Activated naive CD8-positive, alpha-beta T cell treated with anti-CD3 and anti-CD28 coated beads, Interleukin-2, amount 50 U/mL, for 24 hours (primary cell): ENCODE results near the gene PITX2.

Source experiments
- ATAC-seq: fragments of 150-1000 bp; cut with Tn5 transposase; one replicate; pipeline ENCODE4 v1.10.0; 2021
- DNase-seq: peaks from one replicate; pipeline ENCODE4 v3.0.0; 2021
- H3K27ac Mint-ChIP-seq: one replicate; pipeline ENCODE4 v1.8.0; 2021; ENCODE audit warnings: mild to moderate bottlenecking, mixed read lengths
- H3K27me3 Mint-ChIP-seq: one replicate; pipeline ENCODE4 v1.8.0; 2021; ENCODE audit warnings: mixed read lengths
- H3K36me3 Mint-ChIP-seq: one replicate; pipeline ENCODE4 v1.8.0; 2021; ENCODE audit warnings: low read depth, mixed read lengths
- H3K4me1 Mint-ChIP-seq: one replicate; pipeline ENCODE4 v1.8.0; 2021; ENCODE audit warnings: mixed read lengths
- H3K4me3 Mint-ChIP-seq: one replicate; pipeline ENCODE4 v1.8.0; 2021; ENCODE audit warnings: mild to moderate bottlenecking, moderate library complexity, mixed read lengths
- H3K9me3 Mint-ChIP-seq: one replicate; pipeline ENCODE4 v1.8.0; 2021; ENCODE audit warnings: mixed read lengths

The PITX2 gene

GRCh38 chr4:110640576-110640975, 17.7 kb upstream of the PITX2 start:
- Mint-ChIP-seq H3K4me3 (no peak overlapping the region), H3K9me3 (peaks cover 10% of the 10 kb centered on the region), H3K36me3 (no peaks in the 10 kb centered on the region), H3K4me1 (no peaks in the 10 kb centered on the region), H3K27ac (no peak overlapping the region), H3K27me3 (peaks cover 75% of the 10 kb centered on the region)
- ATAC-seq (no peak), DNase-seq (no peak)

DNA sequence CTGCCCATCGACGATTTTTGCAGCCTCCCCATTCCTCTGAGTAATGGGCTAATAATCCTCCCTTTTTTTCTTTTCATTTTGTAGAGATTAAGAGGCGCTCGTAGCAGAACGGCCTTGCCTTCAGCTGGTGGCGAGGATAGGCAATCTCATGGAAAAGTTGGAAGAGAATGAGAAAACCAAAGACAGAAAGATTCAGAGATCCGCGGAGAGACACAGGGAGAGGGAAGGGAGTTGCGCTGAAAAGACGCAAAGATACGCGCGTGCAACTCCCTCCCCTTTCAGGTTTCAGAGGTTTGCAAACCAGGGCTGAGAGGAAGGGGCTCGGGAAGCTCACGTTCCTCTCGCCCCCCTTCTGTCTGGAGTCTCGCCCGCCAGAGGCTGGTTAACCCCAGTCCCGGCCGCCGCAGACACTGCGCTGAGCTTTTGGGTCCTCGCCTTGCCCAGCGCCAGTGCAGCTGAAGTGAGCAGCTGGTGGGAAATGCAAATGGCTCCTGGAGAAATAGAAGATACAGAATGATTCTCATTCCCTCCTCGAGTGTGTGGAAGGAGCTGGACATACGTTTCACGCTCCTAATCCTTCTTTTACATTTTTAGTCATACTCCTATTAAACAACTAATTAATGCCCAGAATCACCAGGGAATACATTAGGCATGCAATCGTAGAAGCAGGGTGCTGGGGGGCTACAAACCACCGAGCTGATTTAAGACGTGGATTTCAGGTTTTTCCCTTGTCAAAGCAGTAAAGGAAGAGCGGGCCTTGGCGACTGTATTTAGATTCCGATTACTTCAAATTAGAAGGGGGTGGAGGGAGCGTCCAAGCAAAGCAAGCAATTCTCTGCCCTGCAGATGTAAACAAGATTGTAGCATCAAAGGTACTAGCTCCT, 16.6 kb upstream of the PITX2 start:
- no peak overlapping the region for H3K27ac Mint-ChIP-seq
- H3K4me1 Mint-ChIP-seq, result no peaks in the 10 kb centered on the region
- H3K4me3 Mint-ChIP-seq, result no peak overlapping the region
- H3K27me3 Mint-ChIP-seq, result peaks cover 81% of the 10 kb centered on the region
- ATAC-seq (no peak), DNase-seq (no peak)
- no peaks in the 10 kb centered on the region for H3K36me3 Mint-ChIP-seq
- peaks cover 13% of the 10 kb centered on the region for H3K9me3 Mint-ChIP-seq

- Mint-ChIP-seq H3K36me3 (no peaks in the 10 kb centered on the region), H3K27me3 (peaks cover 89% of the 10 kb centered on the region), H3K27ac (no peak overlapping the region), H3K9me3 (peaks cover 17% of the 10 kb centered on the region), H3K4me1 (peaks cover 2% of the 10 kb centered on the region), H3K4me3 (no peak overlapping the region)
- DNase-seq (no peak), ATAC-seq (no peak)
Measured at GRCh38 chr4:110638089-110638746, 15.3 kb upstream of the PITX2 start.

DNA sequence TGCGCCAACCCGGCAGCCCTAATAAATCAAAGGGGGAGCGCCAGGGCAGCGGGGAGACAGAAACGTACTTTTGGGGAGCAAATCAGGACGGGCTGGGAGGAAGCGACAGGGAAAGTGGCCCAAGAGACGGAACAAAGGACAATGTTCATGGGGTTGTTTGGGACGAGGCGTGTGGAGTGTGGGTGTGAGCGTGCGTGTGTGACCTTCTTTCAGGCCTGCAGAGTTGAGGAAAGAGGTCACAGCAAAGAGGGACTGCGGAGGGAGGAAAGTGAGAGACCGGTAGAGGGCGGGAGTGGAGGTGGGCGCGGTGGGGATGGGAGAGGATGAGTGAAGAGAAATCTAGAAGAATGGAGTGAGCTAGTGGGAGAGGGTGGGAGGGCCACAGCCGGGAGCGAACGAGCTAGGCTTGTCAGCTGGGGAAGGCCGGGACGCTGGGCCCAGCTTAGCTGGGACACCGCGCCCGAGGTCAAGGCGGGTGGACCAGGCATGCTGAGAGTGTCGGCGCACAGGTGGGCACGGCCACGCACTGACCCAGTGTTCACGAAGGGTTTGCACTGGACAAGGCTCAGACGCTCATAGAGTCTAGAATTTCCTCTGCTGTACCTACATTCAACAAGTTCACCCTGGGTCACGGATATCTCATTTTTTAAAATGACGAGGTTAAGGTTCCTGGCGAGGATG, 14.7 kb upstream of the PITX2 start:
- Mint-ChIP-seq H3K36me3 (no peaks in the 10 kb centered on the region), H3K4me3 (no peak overlapping the region), H3K27me3 (peaks cover 92% of the 10 kb centered on the region), H3K27ac (no peak overlapping the region), H3K4me1 (peaks cover 4% of the 10 kb centered on the region), H3K9me3 (peaks cover 18% of the 10 kb centered on the region)
- no peak for DNase-seq
- no peak for ATAC-seq

DNA sequence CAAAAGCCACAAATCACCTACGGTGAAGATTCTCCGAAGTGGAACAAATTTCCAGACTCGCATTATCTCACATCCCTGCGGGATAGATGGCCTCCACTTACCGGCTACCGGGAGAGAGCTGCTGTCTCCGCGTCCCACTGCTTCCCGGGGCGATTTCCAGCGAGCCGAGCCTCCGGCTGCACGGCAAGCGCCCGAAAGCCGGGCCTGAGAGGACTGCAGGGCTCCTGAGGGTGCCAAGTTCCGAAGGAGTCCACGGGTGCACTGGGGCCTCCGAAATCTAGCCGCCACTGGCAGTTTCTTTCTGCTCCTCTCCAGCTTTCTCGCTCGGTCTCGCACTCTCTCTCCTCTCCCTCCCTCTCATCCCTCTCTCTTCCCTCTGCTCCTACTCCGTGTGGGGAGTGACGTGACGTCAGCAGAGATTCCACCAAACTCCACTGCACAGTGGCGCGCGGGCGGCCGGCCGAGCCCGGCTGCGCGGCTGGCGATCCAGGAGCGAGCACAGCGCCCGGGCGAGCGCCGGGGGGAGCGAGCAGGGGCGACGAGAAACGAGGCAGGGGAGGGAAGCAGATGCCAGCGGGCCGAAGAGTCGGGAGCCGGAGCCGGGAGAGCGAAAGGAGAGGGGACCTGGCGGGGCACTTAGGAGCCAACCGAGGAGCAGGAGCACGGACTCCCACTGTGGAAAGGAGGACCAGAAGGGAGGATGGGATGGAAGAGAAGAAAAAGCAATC, 14.0 kb upstream of the PITX2 start:
- Mint-ChIP-seq H3K4me3 (no peak overlapping the region), H3K27me3 (peaks cover 91% of the 10 kb centered on the region), H3K9me3 (peaks cover 18% of the 10 kb centered on the region), H3K27ac (no peak overlapping the region), H3K4me1 (peaks cover 9% of the 10 kb centered on the region), H3K36me3 (peaks cover 2% of the 10 kb centered on the region)
- no peak for DNase-seq
- ATAC-seq, result no peak

GRCh38 chr4:110636171-110636679, 13.3 kb upstream of the PITX2 start:
- H3K4me3 Mint-ChIP-seq, result no peak overlapping the region
- no peak overlapping the region for H3K27ac Mint-ChIP-seq
- H3K27me3 Mint-ChIP-seq, result peaks cover 90% of the 10 kb centered on the region
- H3K36me3 Mint-ChIP-seq, result peaks cover 2% of the 10 kb centered on the region
- ATAC-seq (no peak), DNase-seq (no peak)
- H3K4me1 Mint-ChIP-seq, result peaks cover 14% of the 10 kb centered on the region
- peaks cover 18% of the 10 kb centered on the region for H3K9me3 Mint-ChIP-seq

DNA sequence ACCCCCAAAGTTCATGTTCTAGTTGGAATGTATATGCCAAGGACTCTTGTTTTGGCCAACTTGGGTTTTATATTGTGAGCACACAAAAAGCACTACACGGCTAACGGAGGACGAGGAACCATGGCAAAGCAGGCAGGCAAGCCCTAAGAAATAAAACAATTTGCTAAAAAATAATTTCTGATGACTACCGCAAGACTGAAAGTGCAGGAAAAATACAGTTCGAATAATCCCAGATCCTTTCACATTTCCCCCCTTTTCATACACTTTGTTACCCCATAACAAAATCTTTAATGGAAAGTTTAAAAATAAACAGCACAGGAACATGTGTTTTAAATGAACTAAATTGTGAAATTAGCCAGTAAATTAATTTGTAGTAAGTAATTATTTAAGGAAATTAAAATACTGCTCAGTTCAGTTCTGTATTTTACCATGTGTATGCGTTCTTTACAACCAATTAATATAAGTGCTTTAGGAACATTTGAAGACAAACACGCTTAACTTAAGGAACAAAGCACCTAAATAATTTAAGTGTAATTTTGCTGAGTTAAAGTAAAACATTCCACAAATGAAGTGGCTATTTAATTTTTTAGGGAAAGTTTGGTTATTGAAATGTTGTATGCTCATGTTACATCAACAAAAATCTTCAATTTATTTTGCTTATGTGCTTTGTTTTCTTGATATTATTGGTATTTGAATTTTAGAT, 12.4 kb upstream of the PITX2 start:
- no peak for ATAC-seq
- peaks cover 2% of the 10 kb centered on the region for H3K36me3 Mint-ChIP-seq

GRCh38 chr4:110634350-110635162, 11.7 kb upstream of the PITX2 start:
- ATAC-seq, result no peak
- no peak overlapping the region for H3K4me3 Mint-ChIP-seq

More for the DNA sequence above, 12.4 kb upstream of the PITX2 start:
- DNase-seq, result no peak
- Mint-ChIP-seq H3K27ac (no peak overlapping the region), H3K27me3 (peaks cover 89% of the 10 kb centered on the region), H3K9me3 (peaks cover 22% of the 10 kb centered on the region), H3K4me3 (no peak overlapping the region), H3K4me1 (peaks cover 18% of the 10 kb centered on the region)

GRCh38 chr4:110633358-110634341, 10.8 kb upstream of the PITX2 start:
- H3K27me3 Mint-ChIP-seq, result peaks cover 84% of the 10 kb centered on the region
- no peak overlapping the region for H3K4me3 Mint-ChIP-seq

More at GRCh38 chr4:110634350-110635162, 11.7 kb upstream of the PITX2 start:
- Mint-ChIP-seq H3K4me1 (peaks cover 18% of the 10 kb centered on the region), H3K27me3 (peaks cover 88% of the 10 kb centered on the region), H3K9me3 (peaks cover 22% of the 10 kb centered on the region), H3K36me3 (peaks cover 2% of the 10 kb centered on the region), H3K27ac (no peak overlapping the region)
- DNase-seq, result no peak

GRCh38 chr4:110632506-110633357, 9.9 kb upstream of the PITX2 start:
- H3K27ac Mint-ChIP-seq, result no peak overlapping the region
- ATAC-seq (no peak), DNase-seq (no peak)
- H3K4me3 Mint-ChIP-seq, result no peak overlapping the region
- H3K9me3 Mint-ChIP-seq, result peaks cover 29% of the 10 kb centered on the region
- peaks cover 84% of the 10 kb centered on the region for H3K27me3 Mint-ChIP-seq
- H3K4me1 Mint-ChIP-seq, result peaks cover 18% of the 10 kb centered on the region
- peaks cover 5% of the 10 kb centered on the region for H3K36me3 Mint-ChIP-seq

More at GRCh38 chr4:110633358-110634341, 10.8 kb upstream of the PITX2 start:
- DNase-seq, result no peak
- Mint-ChIP-seq H3K36me3 (peaks cover 4% of the 10 kb centered on the region), H3K27ac (no peak overlapping the region), H3K9me3 (peaks cover 20% of the 10 kb centered on the region), H3K4me1 (peaks cover 18% of the 10 kb centered on the region)
- ATAC-seq, result no peak
